Measurements from ENCODE around the gene VPS35.

Gene VPS35

DNA sequence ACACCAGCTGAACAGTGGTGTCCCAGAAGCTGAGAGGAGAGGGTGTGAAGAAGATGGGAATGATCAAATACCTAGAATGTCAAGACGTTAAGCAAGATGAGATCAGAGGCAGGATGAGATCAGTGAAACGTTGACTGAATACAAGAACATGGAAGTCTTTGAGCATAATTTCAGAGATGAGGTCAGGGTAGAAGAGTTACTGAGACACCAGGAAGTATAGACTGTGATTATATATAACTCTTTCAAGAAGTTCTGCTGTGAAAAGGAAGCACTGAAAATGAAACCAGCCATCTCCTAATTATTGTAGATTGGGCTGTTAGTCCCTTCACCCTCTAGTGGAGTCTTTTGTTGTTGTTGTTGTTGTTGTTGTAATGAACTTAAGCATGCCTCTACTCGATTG, 76.9 kb downstream of the VPS35 start:
- DNase-seq (ENCODE audit: low spot score), result no peak
- Histone ChIP-seq H3K4me3 (no peak overlapping the region), H3K27ac (no peak overlapping the region)
- TF ChIP-seq, protein P1, sequence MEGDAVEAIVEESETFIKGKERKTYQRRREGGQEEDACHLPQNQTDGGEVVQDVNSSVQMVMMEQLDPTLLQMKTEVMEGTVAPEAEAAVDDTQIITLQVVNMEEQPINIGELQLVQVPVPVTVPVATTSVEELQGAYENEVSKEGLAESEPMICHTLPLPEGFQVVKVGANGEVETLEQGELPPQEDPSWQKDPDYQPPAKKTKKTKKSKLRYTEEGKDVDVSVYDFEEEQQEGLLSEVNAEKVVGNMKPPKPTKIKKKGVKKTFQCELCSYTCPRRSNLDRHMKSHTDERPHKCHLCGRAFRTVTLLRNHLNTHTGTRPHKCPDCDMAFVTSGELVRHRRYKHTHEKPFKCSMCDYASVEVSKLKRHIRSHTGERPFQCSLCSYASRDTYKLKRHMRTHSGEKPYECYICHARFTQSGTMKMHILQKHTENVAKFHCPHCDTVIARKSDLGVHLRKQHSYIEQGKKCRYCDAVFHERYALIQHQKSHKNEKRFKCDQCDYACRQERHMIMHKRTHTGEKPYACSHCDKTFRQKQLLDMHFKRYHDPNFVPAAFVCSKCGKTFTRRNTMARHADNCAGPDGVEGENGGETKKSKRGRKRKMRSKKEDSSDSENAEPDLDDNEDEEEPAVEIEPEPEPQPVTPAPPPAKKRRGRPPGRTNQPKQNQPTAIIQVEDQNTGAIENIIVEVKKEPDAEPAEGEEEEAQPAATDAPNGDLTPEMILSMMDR (IDR thresholded peaks at IDR 0.05), result no peak

GRCh38 chr16:46607529-46607928, 81.4 kb downstream of the VPS35 start:
- no peak for DNase-seq (ENCODE audit: low spot score)
- TF ChIP-seq, protein P1 (IDR thresholded peaks at IDR 0.05), result no peak
- Histone ChIP-seq H3K4me3 (no peak overlapping the region), H3K27ac (no peak overlapping the region)

DNA sequence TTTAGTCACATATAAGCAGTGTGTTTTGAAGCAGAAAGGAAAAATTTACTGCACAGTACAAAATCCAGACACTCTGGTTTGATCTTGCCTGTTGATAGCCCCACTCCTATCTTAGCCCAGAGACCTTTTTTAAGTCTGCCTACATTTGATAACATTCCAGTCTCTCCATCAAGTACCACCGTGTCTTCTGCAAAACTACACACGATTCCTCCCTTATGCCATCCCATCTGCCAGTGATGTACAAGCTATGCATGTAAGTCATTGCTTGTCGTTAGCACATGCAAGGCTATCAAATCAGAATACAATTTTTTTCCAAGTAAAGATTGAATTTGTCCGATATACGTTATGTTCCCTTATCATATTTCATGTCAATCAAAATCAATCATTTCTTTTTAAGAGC, 82.7 kb downstream of the VPS35 start:
- Histone ChIP-seq H3K4me3 (no peak overlapping the region), H3K27ac (no peak overlapping the region)
- no peak for DNase-seq (ENCODE audit: low spot score)
- TF ChIP-seq, protein P1 (IDR thresholded peaks at IDR 0.05), result no peak
